ENCODE measurements around the gene IRX4. TPM values are rescaled to one million over a fixed set of nuclear protein-coding genes. Genes with fewer than 3 reads are reported as not detected.
A peak's percentile ranks its signal among the peaks of the same experiment; 100 is the strongest.
"Not testable (repeated sequence)": the region's sequence is repeated elsewhere in the genome, so short reads cannot be mapped to it uniquely, and the experiment has no call there.

Gene IRX4
- total RNA-seq, 2 donors from 2014 or later: not detected

- Histone ChIP-seq H3K27ac (no peak overlapping the region), H3K4me1 (no peaks in the 10 kb centered on the region), H3K4me3 (no peak overlapping the region), H3K36me3 (no peaks in the 10 kb centered on the region), H3K9me3 (no peaks in the 10 kb centered on the region), H3K27me3 (no peaks in the 10 kb centered on the region)
- TF ChIP-seq CTCF (IDR thresholded peaks at IDR 0.05): no peak
- no peak for DNase-seq (ENCODE audit: low spot score)
These were observed 36.1 kb downstream of the IRX4 start for GRCh38 chr5:1846583-1846982.

GRCh38 chr5:1845696-1846095 lies 37.0 kb downstream of the IRX4 start:
- Histone ChIP-seq H3K27me3 (no peaks in the 10 kb centered on the region), H3K27ac (no peak overlapping the region), H3K36me3 (no peaks in the 10 kb centered on the region), H3K4me3 (no peak overlapping the region), H3K9me3 (no peaks in the 10 kb centered on the region), H3K4me1 (no peaks in the 10 kb centered on the region)
- no peak for DNase-seq (ENCODE audit: low spot score)
- no peak for TF ChIP-seq CTCF (IDR thresholded peaks at IDR 0.05)

GRCh38 chr5:1844708-1845436 lies 37.9 kb downstream of the IRX4 start:
- no peak for DNase-seq (ENCODE audit: low spot score)
- Histone ChIP-seq H3K36me3 (no peaks in the 10 kb centered on the region), H3K4me3 (no peak overlapping the region), H3K4me1 (no peaks in the 10 kb centered on the region), H3K9me3 (no peaks in the 10 kb centered on the region), H3K27me3 (no peaks in the 10 kb centered on the region), H3K27ac (no peak overlapping the region)
- TF ChIP-seq CTCF (IDR thresholded peaks at IDR 0.05): no peak

GRCh38 chr5:1843761-1844160 lies 39.0 kb downstream of the IRX4 start:
- not testable (repeated sequence) for H3K4me3 ChIP-seq; H3K36me3 ChIP-seq; DNase-seq (ENCODE audit: low spot score); H3K9me3 ChIP-seq; H3K27ac ChIP-seq; H3K4me1 ChIP-seq; H3K27me3 ChIP-seq

GRCh38 chr5:1842004-1842819 lies 40.5 kb downstream of the IRX4 start:
- no peaks in the 10 kb centered on the region for H3K27me3 ChIP-seq
- H3K36me3 ChIP-seq: no peaks in the 10 kb centered on the region
- no peak for DNase-seq (ENCODE audit: low spot score)
- no peak overlapping the region for H3K4me3 ChIP-seq
- no peaks in the 10 kb centered on the region for H3K9me3 ChIP-seq
- no peak for TF ChIP-seq CTCF (IDR thresholded peaks at IDR 0.05)
- H3K4me1 ChIP-seq: no peaks in the 10 kb centered on the region
- no peak overlapping the region for H3K27ac ChIP-seq

GRCh38 chr5:1840741-1841521 lies 41.8 kb downstream of the IRX4 start:
- DNase-seq (ENCODE audit: low spot score): no peak
- no peaks in the 10 kb centered on the region for H3K36me3 ChIP-seq
- H3K9me3 ChIP-seq: no peaks in the 10 kb centered on the region
- no peak overlapping the region for H3K4me3 ChIP-seq
- TF ChIP-seq CTCF (IDR thresholded peaks at IDR 0.05): no peak
- H3K27ac ChIP-seq: peak overlapping the region; percentile 70 to 72
- H3K4me1 ChIP-seq: peaks cover 0 to 6% of the 10 kb centered on the region in 2 donors
- no peaks in the 10 kb centered on the region for H3K27me3 ChIP-seq

Measured in right atrium auricular region (tissue), 2 donors.